ENCODE data around the gene PMFBP1. TPM values are rescaled to one million over a fixed set of nuclear protein-coding genes. Genes with fewer than 3 reads are reported as not detected.

Gene PMFBP1
- total RNA-seq, 1 experiment from 2014 or later, result 2.7 TPM

DNA sequence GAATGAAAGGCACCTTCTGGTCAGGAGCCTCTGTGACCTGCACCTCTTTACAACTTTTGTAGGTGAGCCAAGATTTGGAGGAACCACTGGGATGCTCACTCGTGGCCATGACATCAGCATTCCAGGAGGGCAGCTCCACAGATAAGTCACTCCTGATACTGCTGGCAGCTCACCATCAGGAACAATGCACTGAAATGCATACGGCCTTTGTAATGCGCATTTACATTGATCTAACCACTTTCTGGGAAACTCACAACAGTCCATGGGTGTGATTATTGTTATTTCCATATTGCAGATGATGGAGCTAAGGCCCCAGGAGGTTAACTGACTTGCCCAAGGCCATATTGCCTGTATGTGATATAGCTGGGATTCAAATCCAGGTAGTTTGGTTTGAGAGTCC is 34.3 kb upstream of the PMFBP1 start:
- no peaks in the 10 kb centered on the region for H3K79me1 ChIP-seq (ENCODE audit: insufficient read depth, low read depth, low read length, poor library complexity, severe bottlenecking)
- no peak overlapping the region for H3T11ph ChIP-seq (ENCODE audit: low read length)
- no peak overlapping the region for H3K27ac ChIP-seq (ENCODE audit: insufficient read length, low read depth, low read length)
- H3K79me2 ChIP-seq (ENCODE audit: insufficient read depth, low read length), result no peaks in the 10 kb centered on the region
- no peak overlapping the region for H2BK20ac ChIP-seq (ENCODE audit: low read depth, low read length, poor library complexity, severe bottlenecking)
- no CpG with 5 or more reads among the region's 3 CpGs for WGBS (ENCODE audit: extremely low coverage, insufficient read length, low lambda C conversion rate)
- H3K9ac ChIP-seq (ENCODE audit: extremely low read depth, insufficient read length, low read length), result no peak overlapping the region
- H3K4me3 Mint-ChIP-seq, result no peak overlapping the region
- no peaks in the 10 kb centered on the region for H3K23me2 ChIP-seq (ENCODE audit: insufficient read length, low read depth, low read length, poor library complexity, severe bottlenecking)
- TF ChIP-seq, protein P1, sequence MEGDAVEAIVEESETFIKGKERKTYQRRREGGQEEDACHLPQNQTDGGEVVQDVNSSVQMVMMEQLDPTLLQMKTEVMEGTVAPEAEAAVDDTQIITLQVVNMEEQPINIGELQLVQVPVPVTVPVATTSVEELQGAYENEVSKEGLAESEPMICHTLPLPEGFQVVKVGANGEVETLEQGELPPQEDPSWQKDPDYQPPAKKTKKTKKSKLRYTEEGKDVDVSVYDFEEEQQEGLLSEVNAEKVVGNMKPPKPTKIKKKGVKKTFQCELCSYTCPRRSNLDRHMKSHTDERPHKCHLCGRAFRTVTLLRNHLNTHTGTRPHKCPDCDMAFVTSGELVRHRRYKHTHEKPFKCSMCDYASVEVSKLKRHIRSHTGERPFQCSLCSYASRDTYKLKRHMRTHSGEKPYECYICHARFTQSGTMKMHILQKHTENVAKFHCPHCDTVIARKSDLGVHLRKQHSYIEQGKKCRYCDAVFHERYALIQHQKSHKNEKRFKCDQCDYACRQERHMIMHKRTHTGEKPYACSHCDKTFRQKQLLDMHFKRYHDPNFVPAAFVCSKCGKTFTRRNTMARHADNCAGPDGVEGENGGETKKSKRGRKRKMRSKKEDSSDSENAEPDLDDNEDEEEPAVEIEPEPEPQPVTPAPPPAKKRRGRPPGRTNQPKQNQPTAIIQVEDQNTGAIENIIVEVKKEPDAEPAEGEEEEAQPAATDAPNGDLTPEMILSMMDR (conservative IDR thresholded peaks at IDR 0.05), result no peak
- no peak overlapping the region for H4K8ac ChIP-seq (replicated peaks; ENCODE audit: insufficient read length, low read depth, low read length)
- peaks cover 25% of the 10 kb centered on the region in 2 experiments for H3K4me1 Mint-ChIP-seq
- no peak overlapping the region for H2BK120ac ChIP-seq (ENCODE audit: low read depth, low read length, poor library complexity, severe bottlenecking)
- no peaks in the 10 kb centered on the region for H4K20me1 ChIP-seq (ENCODE audit: control insufficient read depth, insufficient read depth, insufficient read length)
- H3K4me1 ChIP-seq (ENCODE audit: insufficient read depth, low read length), result no peaks in the 10 kb centered on the region
- no peaks in the 10 kb centered on the region for H3K9me3 ChIP-seq (ENCODE audit: control insufficient read depth, low read depth, low read length)
- H4K91ac ChIP-seq (ENCODE audit: insufficient read length, low read depth, low read length), result no peak overlapping the region
- H3K27ac Mint-ChIP-seq, result no peak overlapping the region
- no peak overlapping the region for H3K56ac ChIP-seq (ENCODE audit: insufficient read length, low read depth, low read length)
- H3K9me3 Mint-ChIP-seq, result no peaks in the 10 kb centered on the region
- H3K36me3 Mint-ChIP-seq (ENCODE audit: insufficient read depth in 1 of 3, low read depth in 3 of 3), result no peaks in the 10 kb centered on the region
- H3K4ac ChIP-seq (ENCODE audit: low read depth, low read length), result no peak overlapping the region
- no peak overlapping the region for H2BK15ac ChIP-seq (ENCODE audit: low read depth, low read length)
- H3K4me2 ChIP-seq (ENCODE audit: insufficient read depth, insufficient read length, low read length), result no peak overlapping the region
- H3K27me3 ChIP-seq (ENCODE audit: insufficient read depth, low read length), result no peaks in the 10 kb centered on the region
- no peak overlapping the region for H3K18ac ChIP-seq (ENCODE audit: insufficient read length, low read depth, low read length)
- no peak overlapping the region for H4K5ac ChIP-seq (ENCODE audit: insufficient read length, low read depth, low read length)
- H2AFZ ChIP-seq (ENCODE audit: low read length), result no peak overlapping the region
- no peaks in the 10 kb centered on the region; the same call in 1 of the 2 replicates for H3K27me3 Mint-ChIP-seq (ENCODE audit: low read depth)
- H2BK12ac ChIP-seq (ENCODE audit: insufficient read length, low read depth, low read length), result no peak overlapping the region
- no peak for DNase-seq
- no peak overlapping the region for H3K14ac ChIP-seq (ENCODE audit: insufficient read depth, low read length)
- H3K23ac ChIP-seq (ENCODE audit: insufficient read length, low read depth, low read length), result no peak overlapping the region
- H2BK5ac ChIP-seq (ENCODE audit: insufficient read length, low read length), result no peak overlapping the region
- no peak overlapping the region for H2AK5ac ChIP-seq (ENCODE audit: insufficient read length, low read length)
